NCI-H128 (cell line): ENCODE data around the gene EFHD2.
"Not testable (repeated sequence)": the region's sequence is repeated elsewhere in the genome, so short reads cannot be mapped to it uniquely, and the experiment has no call there.

ENCODE experiments used
- DNase-seq: peaks from one replicate; lab custom pipeline; 2025; ENCODE audit not compliant: unreplicated experiment; lab: John Stamatoyannopoulos, UW

EFHD2 gene

GRCh38 chr1:15411593-15412137, 2.0 kb downstream of the EFHD2 start:
- no peak for DNase-seq

- no peak for DNase-seq
Observed at GRCh38 chr1:15412175-15412800, 2.6 kb downstream of the EFHD2 start.

GRCh38 chr1:15412843-15413242, 3.2 kb downstream of the EFHD2 start:
- no peak for DNase-seq

GRCh38 chr1:15413563-15414444, 4.1 kb downstream of the EFHD2 start:
- no peak for DNase-seq

GRCh38 chr1:15414445-15414983, 4.8 kb downstream of the EFHD2 start:
- DNase-seq, result no peak

GRCh38 chr1:15417059-15417934, 7.6 kb downstream of the EFHD2 start:
- no peak for DNase-seq

GRCh38 chr1:15418806-15419515, 9.3 kb downstream of the EFHD2 start:
- DNase-seq, result no peak

- DNase-seq, result no peak
Observed at GRCh38 chr1:15420853-15421465, 11.3 kb downstream of the EFHD2 start.

- DNase-seq, result no peak
Observed at GRCh38 chr1:15422871-15423270, 13.2 kb downstream of the EFHD2 start.

- DNase-seq, result no peak
Observed at GRCh38 chr1:15423355-15424077, 13.8 kb downstream of the EFHD2 start.

- DNase-seq, result peak; percentile 80
Observed at GRCh38 chr1:15424146-15424667, 14.5 kb downstream of the EFHD2 start.

GRCh38 chr1:15424981-15425380, 15.3 kb downstream of the EFHD2 start:
- DNase-seq, result no peak

GRCh38 chr1:15425521-15425920, 15.8 kb downstream of the EFHD2 start:
- no peak for DNase-seq

GRCh38 chr1:15425958-15426357, 16.3 kb downstream of the EFHD2 start:
- DNase-seq, result no peak

- no peak for DNase-seq
Observed at GRCh38 chr1:15426492-15427279, 17.0 kb downstream of the EFHD2 start.

GRCh38 chr1:15427280-15427666, 17.6 kb downstream of the EFHD2 start:
- DNase-seq, result no peak

GRCh38 chr1:15428252-15428651, 18.6 kb downstream of the EFHD2 start:
- not testable (repeated sequence) for DNase-seq

GRCh38 chr1:15428815-15429435, 19.2 kb downstream of the EFHD2 start:
- DNase-seq, result no peak
